Hematopoietic multipotent progenitor cell (in vitro differentiated cells): ENCODE measurements around the gene NPIPB6. TPM values are rescaled to one million over a fixed set of nuclear protein-coding genes. Genes with fewer than 3 reads are reported as not detected.

ENCODE experiments used
- DNase-seq, 3 donors: peaks; one replicate each; pipeline ENCODE4 v3.0.0-alpha.2; 2011 to 2015; ENCODE audit warnings: low read depth in 2 of 3, low spot score in 2 of 3
- small RNA-seq: library from RNA; depleted of rRNA; stranded (forward); fragments of <200 nt; gene quantifications from one replicate; pipeline ENCODE3, GENCODE V24; 2012
- total RNA-seq: library from RNA; depleted of rRNA; stranded (reverse); fragments of >200 nt; gene quantifications from one replicate; pipeline ENCODE4 v1.2.3, GENCODE V29; 2012

The NPIPB6 gene
- total RNA-seq, 1 donor, result 1.1 TPM

- no peak for DNase-seq
These were observed 62.2 kb downstream of the NPIPB6 start for GRCh38 chr16:28301154-28301553.

- no peak for DNase-seq
These were observed 63.0 kb downstream of the NPIPB6 start for GRCh38 chr16:28300327-28300726.

- no peak for DNase-seq
These were observed 64.8 kb downstream of the NPIPB6 start for GRCh38 chr16:28298511-28298878.

- no peak for DNase-seq
These were observed 65.4 kb downstream of the NPIPB6 start for GRCh38 chr16:28297784-28298510.

DNA sequence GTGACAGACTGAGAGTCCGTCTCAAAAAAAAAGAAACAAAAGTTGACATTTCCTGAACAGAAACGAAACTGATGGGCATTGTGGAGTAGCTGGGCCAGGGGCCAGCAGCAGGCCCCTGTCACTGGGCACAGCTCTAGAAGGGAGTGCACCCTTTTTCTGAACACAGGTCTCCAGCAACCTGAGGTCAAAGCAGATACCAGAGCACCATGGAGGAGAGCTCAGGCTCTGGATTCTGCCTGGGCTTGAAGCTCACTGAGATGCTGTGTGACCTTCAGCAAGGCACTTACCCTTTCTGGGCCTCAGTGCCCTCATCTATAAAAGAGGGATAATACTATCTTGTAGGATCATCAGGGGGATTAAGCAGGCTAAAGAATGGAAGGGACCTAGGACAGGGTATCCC is 66.0 kb downstream of the NPIPB6 start:
- no peak for DNase-seq

- DNase-seq, result no peak
These were observed 68.0 kb downstream of the NPIPB6 start for GRCh38 chr16:28295276-28295675.

- DNase-seq, result no peak
These were observed 69.1 kb downstream of the NPIPB6 start for GRCh38 chr16:28294201-28294600.

DNA sequence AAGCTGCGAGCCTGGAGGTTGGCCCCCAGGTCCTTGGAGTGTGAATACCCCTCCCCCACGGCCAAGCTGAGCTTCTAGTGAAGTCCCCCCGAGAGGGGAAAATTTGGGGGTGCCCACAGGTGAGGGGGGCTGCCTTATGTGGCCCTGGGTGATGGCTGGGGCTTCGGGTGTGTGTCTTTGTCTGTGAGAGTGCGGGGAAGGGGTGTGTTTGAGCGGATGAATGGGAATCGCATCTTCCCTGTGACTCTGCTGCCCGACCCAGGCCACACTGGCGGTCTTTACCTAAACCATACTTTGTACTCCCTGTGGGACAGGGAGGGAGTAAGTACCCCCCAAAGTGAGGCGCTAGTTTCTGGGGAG is 69.7 kb downstream of the NPIPB6 start:
- no peak for DNase-seq

DNA sequence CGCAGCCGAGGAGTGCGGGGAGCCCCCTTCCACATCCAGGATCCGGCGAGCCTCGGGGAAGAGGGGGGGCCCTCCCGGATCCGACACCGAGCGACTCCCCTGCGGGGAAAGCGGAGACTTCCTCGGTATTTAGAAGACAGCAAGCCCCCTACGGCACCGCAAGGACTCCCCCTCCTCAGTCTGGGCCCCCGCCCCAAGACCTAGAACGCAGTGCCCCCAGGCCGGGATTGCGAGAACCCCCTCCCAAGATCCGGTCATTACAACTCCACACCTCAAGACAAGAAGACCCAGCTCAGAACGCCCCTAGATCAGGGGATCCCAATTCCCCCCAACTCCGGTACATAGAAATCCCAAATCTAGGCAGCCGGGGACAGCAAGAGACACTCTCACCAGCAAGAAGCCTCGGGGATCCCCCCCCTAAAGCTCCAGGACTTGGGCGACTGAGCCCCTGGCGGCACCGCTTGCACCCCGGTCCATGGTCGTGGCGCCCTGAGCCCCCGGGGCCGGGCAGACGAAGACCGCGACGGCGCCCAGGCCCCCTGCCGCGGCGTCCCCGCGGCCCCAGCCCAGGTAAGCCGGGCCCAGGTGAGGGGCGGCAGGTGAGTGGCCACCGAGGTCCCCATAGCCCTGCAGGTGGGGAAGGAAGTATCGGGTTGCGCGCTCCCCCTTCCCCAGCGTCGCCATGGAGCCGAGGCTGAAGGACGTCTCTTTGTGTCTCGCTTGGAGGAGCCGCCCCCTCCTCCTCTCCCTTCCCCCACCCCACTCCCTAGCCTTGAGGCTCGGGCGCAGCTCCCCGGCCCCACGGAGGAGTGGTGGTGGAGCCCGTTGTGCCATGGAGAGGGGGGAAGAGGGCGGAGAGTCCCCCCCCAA is 70.3 kb downstream of the NPIPB6 start:
- DNase-seq, result peak in 1 of 3 donors; percentile 36

Small RNAs within 50 kb of the gene (small RNA-seq; reads per million reads assigned to genes)
- not detected for gene AC138904.2
- gene MIR6862-1, result not detected

Other genes with a start within 250 kb of the NPIPB6 start
- 139 TPM for gene XPO6, start 151.5 kb downstream of the NPIPB6 start, total RNA-seq
- 1.1 TPM for gene SBK1, start 71.0 kb downstream of the NPIPB6 start, total RNA-seq
- gene EIF3CL, start 40.3 kb upstream of the NPIPB6 start, total RNA-seq, result 249 TPM
- gene NPIPB7, start 108.8 kb upstream of the NPIPB6 start, total RNA-seq, result not detected
- 39.0 TPM for gene CLN3, start 128.6 kb upstream of the NPIPB6 start, total RNA-seq
- 2.7 TPM for gene APOBR, start 131.1 kb upstream of the NPIPB6 start, total RNA-seq
- gene IL27, start 143.3 kb upstream of the NPIPB6 start, total RNA-seq, result not detected
- not detected for gene NUPR1, start 175.5 kb upstream of the NPIPB6 start, total RNA-seq
- 36.1 TPM for gene SGF29, start 190.4 kb upstream of the NPIPB6 start, total RNA-seq
- gene SULT1A2, start 233.5 kb upstream of the NPIPB6 start, total RNA-seq, result 0.27 TPM
- gene SULT1A1, start 246.5 kb upstream of the NPIPB6 start, total RNA-seq, result 24.0 TPM